ENCODE measurements around the gene ENPP3. TPM values are rescaled to one million over a fixed set of nuclear protein-coding genes. Genes with fewer than 3 reads are reported as not detected.

Gene ENPP3
- total RNA-seq, result under 1 TPM; 0.19 to 0.45 TPM

- ATAC-seq (replicated peaks), result no peak
- H3K9me3 Mint-ChIP-seq, result no peaks in the 10 kb centered on the region
- no peaks in the 10 kb centered on the region for H3K4me1 Mint-ChIP-seq
- H3K27me3 Mint-ChIP-seq, result no peaks in the 10 kb centered on the region
- no peak within 1 kb of the TSS for H3K27ac Mint-ChIP-seq
- no peaks in the 10 kb centered on the region for H3K36me3 Mint-ChIP-seq (ENCODE audit: low read depth)
- no peak within 1 kb of the TSS for H3K4me3 Mint-ChIP-seq
These were observed at the start of gene ENPP3 for GRCh38 chr6:131636880-131637792. TSS of gene ENPP3 (plus strand) at chr6:131637302. CDS start at chr6:131637385, 83 bp downstream.

- H3K4me1 Mint-ChIP-seq, result peaks cover 5% of the 10 kb centered on the region
These were observed 49.2 kb upstream of the ENPP3 start for GRCh38 chr6:131587909-131588308.

GRCh38 chr6:131588643-131589042 is 48.5 kb upstream of the ENPP3 start:
- Mint-ChIP-seq H3K36me3 (ENCODE audit: low read depth) (peaks cover 90% of the 10 kb centered on the region), H3K4me1 (peaks cover 5% of the 10 kb centered on the region), H3K27me3 (no peaks in the 10 kb centered on the region), H3K4me3 (no peak overlapping the region), H3K27ac (no peak overlapping the region), H3K9me3 (no peaks in the 10 kb centered on the region)
- no peak for ATAC-seq (replicated peaks)

More at GRCh38 chr6:131587909-131588308, 49.2 kb upstream of the ENPP3 start:
- Mint-ChIP-seq H3K27ac (no peak overlapping the region), H3K9me3 (no peaks in the 10 kb centered on the region), H3K27me3 (no peaks in the 10 kb centered on the region), H3K36me3 (ENCODE audit: low read depth) (peaks cover 94% of the 10 kb centered on the region), H3K4me3 (no peak overlapping the region)
- ATAC-seq (replicated peaks), result no peak

GRCh38 chr6:131592935-131593334 is 44.2 kb upstream of the ENPP3 start:
- Mint-ChIP-seq H3K4me3 (no peak overlapping the region), H3K27me3 (no peaks in the 10 kb centered on the region), H3K9me3 (no peaks in the 10 kb centered on the region), H3K4me1 (peaks cover 5% of the 10 kb centered on the region), H3K27ac (no peak overlapping the region), H3K36me3 (ENCODE audit: low read depth) (peaks cover 92% of the 10 kb centered on the region)
- ATAC-seq (replicated peaks), result no peak

GRCh38 chr6:131594074-131594473 is 43.0 kb upstream of the ENPP3 start:
- ATAC-seq (replicated peaks), result no peak
- H3K27ac Mint-ChIP-seq, result no peak overlapping the region
- no peak overlapping the region for H3K4me3 Mint-ChIP-seq
- H3K4me1 Mint-ChIP-seq, result peaks cover 5% of the 10 kb centered on the region
- no peaks in the 10 kb centered on the region for H3K27me3 Mint-ChIP-seq
- no peaks in the 10 kb centered on the region for H3K9me3 Mint-ChIP-seq
- peaks cover 92% of the 10 kb centered on the region for H3K36me3 Mint-ChIP-seq (ENCODE audit: low read depth)

- Mint-ChIP-seq H3K4me1 (no peaks in the 10 kb centered on the region), H3K27ac (no peak overlapping the region), H3K36me3 (ENCODE audit: low read depth) (peaks cover 95% of the 10 kb centered on the region), H3K27me3 (no peaks in the 10 kb centered on the region), H3K9me3 (no peaks in the 10 kb centered on the region), H3K4me3 (no peak overlapping the region)
- no peak for ATAC-seq (replicated peaks)
These were observed 39.7 kb upstream of the ENPP3 start for GRCh38 chr6:131597446-131597845.

- no peaks in the 10 kb centered on the region for H3K9me3 Mint-ChIP-seq
- H3K36me3 Mint-ChIP-seq (ENCODE audit: low read depth), result peaks cover 99% of the 10 kb centered on the region
- no peaks in the 10 kb centered on the region for H3K4me1 Mint-ChIP-seq
- no peak overlapping the region for H3K4me3 Mint-ChIP-seq
- no peak for ATAC-seq (replicated peaks)
- H3K27ac Mint-ChIP-seq, result no peak overlapping the region
- no peaks in the 10 kb centered on the region for H3K27me3 Mint-ChIP-seq
These were observed 36.4 kb upstream of the ENPP3 start for GRCh38 chr6:131600716-131601115.

GRCh38 chr6:131602781-131603312 is 34.3 kb upstream of the ENPP3 start:
- Mint-ChIP-seq H3K36me3 (ENCODE audit: low read depth) (peaks cover 98% of the 10 kb centered on the region), H3K27me3 (no peaks in the 10 kb centered on the region), H3K4me1 (no peaks in the 10 kb centered on the region), H3K9me3 (no peaks in the 10 kb centered on the region), H3K27ac (no peak overlapping the region), H3K4me3 (no peak overlapping the region)
- ATAC-seq (replicated peaks), result no peak

GRCh38 chr6:131613296-131613925 is 23.7 kb upstream of the ENPP3 start:
- Mint-ChIP-seq H3K4me1 (no peaks in the 10 kb centered on the region), H3K27ac (no peak overlapping the region), H3K4me3 (no peak overlapping the region), H3K36me3 (ENCODE audit: low read depth) (peaks cover 99% of the 10 kb centered on the region), H3K9me3 (no peaks in the 10 kb centered on the region), H3K27me3 (no peaks in the 10 kb centered on the region)
- ATAC-seq (replicated peaks), result peak; percentile 34

- H3K27me3 Mint-ChIP-seq, result no peaks in the 10 kb centered on the region
- no peak overlapping the region for H3K27ac Mint-ChIP-seq
- H3K36me3 Mint-ChIP-seq (ENCODE audit: low read depth), result peaks cover 99% of the 10 kb centered on the region
These were observed 21.8 kb upstream of the ENPP3 start for GRCh38 chr6:131615275-131615674.

GRCh38 chr6:131627724-131628682 is 9.1 kb upstream of the ENPP3 start, which contains the start of gene MED23:
TSS of gene MED23 (minus strand) at chr6:131628242. CDS start at chr6:131628049, 193 bp downstream.
- no peaks in the 10 kb centered on the region for H3K27me3 Mint-ChIP-seq
- H3K9me3 Mint-ChIP-seq, result no peaks in the 10 kb centered on the region
- peak; percentile 81 for ATAC-seq (replicated peaks)
- peaks cover 9% of the 10 kb centered on the region for H3K4me1 Mint-ChIP-seq
- peak within 1 kb of the TSS; percentile 97 for H3K4me3 Mint-ChIP-seq
- peaks cover 41% of the 10 kb centered on the region for H3K36me3 Mint-ChIP-seq (ENCODE audit: low read depth)
- H3K27ac Mint-ChIP-seq, result peak within 1 kb of the TSS; percentile 97

More at GRCh38 chr6:131615275-131615674, 21.8 kb upstream of the ENPP3 start:
- Mint-ChIP-seq H3K4me1 (no peaks in the 10 kb centered on the region), H3K9me3 (no peaks in the 10 kb centered on the region), H3K4me3 (no peak overlapping the region)
- ATAC-seq (replicated peaks), result no peak

GRCh38 chr6:131628726-131629125 is 8.4 kb upstream of the ENPP3 start:
- Mint-ChIP-seq H3K27me3 (no peaks in the 10 kb centered on the region), H3K9me3 (no peaks in the 10 kb centered on the region), H3K27ac (peak overlapping the region; percentile 97), H3K4me3 (peak overlapping the region; percentile 97), H3K4me1 (peaks cover 9% of the 10 kb centered on the region), H3K36me3 (ENCODE audit: low read depth) (peaks cover 34% of the 10 kb centered on the region)
- peak; percentile 46 for ATAC-seq (replicated peaks)

- peak; percentile 33 for ATAC-seq (replicated peaks)
- Mint-ChIP-seq H3K27me3 (no peaks in the 10 kb centered on the region), H3K27ac (peak overlapping the region; percentile 97), H3K36me3 (ENCODE audit: low read depth) (peaks cover 25% of the 10 kb centered on the region), H3K9me3 (no peaks in the 10 kb centered on the region), H3K4me1 (peaks cover 9% of the 10 kb centered on the region), H3K4me3 (peak overlapping the region; percentile 97)
These were observed 7.5 kb upstream of the ENPP3 start for GRCh38 chr6:131629651-131630050.

Measured in activated T-helper 17 cell treated with anti-CD3 and anti-CD28 coated beads, Interleukin-2, amount 50 U/mL, for 72 hours (primary cell).